H9 (cell line): ENCODE results near the gene SLC44A2. TPM values are rescaled to one million over a fixed set of nuclear protein-coding genes. Genes with fewer than 3 reads are reported as not detected.

ENCODE experiments used
- DNase-seq: peaks from one replicate; pipeline ENCODE4 v3.0.0-alpha.2; 2017
- H2AFZ ChIP-seq: one replicate; pipeline ENCODE4 v1.6.1; 2013; ENCODE audit warnings: mild to moderate bottlenecking, low read length, control low read depth, moderate library complexity
- H2AK5ac ChIP-seq: 2 replicates; pipeline ENCODE4 v1.6.1; 2013; ENCODE audit warnings: low read length, control low read depth, mixed read lengths; ENCODE audit not compliant: insufficient read length
- H2BK120ac ChIP-seq: one replicate; pipeline ENCODE4 v1.6.1; 2013; ENCODE audit warnings: low read depth, mild to moderate bottlenecking, low read length, control low read depth, inconsistent platforms; ENCODE audit not compliant: poor library complexity, severe bottlenecking
- H2BK12ac ChIP-seq: 2 replicates; pipeline ENCODE4 v1.6.1; 2013; ENCODE audit warnings: low read length, control low read depth, mixed read lengths, low read depth; ENCODE audit not compliant: insufficient read length
- H2BK15ac ChIP-seq: 2 replicates; pipeline ENCODE4 v1.6.1; 2013; ENCODE audit warnings: low read depth, low read length, control low read depth
- H2BK20ac ChIP-seq: one replicate; pipeline ENCODE4 v1.6.1; 2013; ENCODE audit warnings: low read depth, mild to moderate bottlenecking, low read length, control low read depth, inconsistent platforms; ENCODE audit not compliant: poor library complexity, severe bottlenecking
- H2BK5ac ChIP-seq: 2 replicates; pipeline ENCODE4 v1.6.1; 2013; ENCODE audit warnings: low read length, control low read depth, mixed read lengths; ENCODE audit not compliant: insufficient read length
- H3K14ac ChIP-seq: 2 replicates; pipeline ENCODE4 v1.6.1; 2013; ENCODE audit warnings: low read length, control low read depth; ENCODE audit not compliant: insufficient read depth
- H3K18ac ChIP-seq: 2 replicates; pipeline ENCODE4 v1.6.1; 2013; ENCODE audit warnings: low read depth, mild to moderate bottlenecking, mixed read lengths, low read length, control low read depth; ENCODE audit not compliant: insufficient read length
- H3K23ac ChIP-seq: 2 replicates; pipeline ENCODE4 v1.6.1; 2013; ENCODE audit warnings: low read length, control low read depth, mixed read lengths, low read depth; ENCODE audit not compliant: insufficient read length
- H3K23me2 ChIP-seq: 2 replicates; pipeline ENCODE4 v1.6.1; 2013; ENCODE audit warnings: low read depth, mild to moderate bottlenecking, mixed read lengths, low read length, control low read depth; ENCODE audit not compliant: insufficient read length, poor library complexity, severe bottlenecking
- H3K27ac ChIP-seq: 2 replicates; pipeline ENCODE4 v1.5.1; 2013; ENCODE audit warnings: low read length, control low read depth, mixed read lengths, low read depth; ENCODE audit not compliant: insufficient read length
- H3K27me3 ChIP-seq: 2 replicates; pipeline ENCODE4 v1.6.1; 2013; ENCODE audit warnings: low read length, control low read depth, inconsistent platforms; ENCODE audit not compliant: insufficient read depth
- H3K4ac ChIP-seq: 2 replicates; pipeline ENCODE4 v1.6.1; 2013; ENCODE audit warnings: low read depth, mild to moderate bottlenecking, control low read depth, inconsistent platforms, low read length, moderate library complexity
- H3K4me1 ChIP-seq: 2 replicates; pipeline ENCODE4 v1.6.1; 2013; ENCODE audit warnings: low read length, control low read depth, inconsistent platforms; ENCODE audit not compliant: insufficient read depth
- H3K4me2 ChIP-seq: 2 replicates; pipeline ENCODE4 v1.6.1; 2013; ENCODE audit warnings: low read length, control low read depth, mixed read lengths; ENCODE audit not compliant: insufficient read length, insufficient read depth
- H3K56ac ChIP-seq: 2 replicates; pipeline ENCODE4 v1.6.1; 2013; ENCODE audit warnings: low read depth, mild to moderate bottlenecking, mixed read lengths, low read length, control low read depth; ENCODE audit not compliant: insufficient read length
- H3K79me1 ChIP-seq: 2 replicates; pipeline ENCODE4 v1.6.1; 2013; ENCODE audit warnings: low read depth, mild to moderate bottlenecking, moderate library complexity, low read length, control low read depth, inconsistent platforms; ENCODE audit not compliant: insufficient read depth, poor library complexity, severe bottlenecking
- H3K79me2 ChIP-seq: 2 replicates; pipeline ENCODE4 v1.6.1; 2013; ENCODE audit warnings: low read length, control low read depth, inconsistent platforms; ENCODE audit not compliant: insufficient read depth
- H3K9ac ChIP-seq: 2 replicates; pipeline ENCODE4 v1.6.1; 2013; ENCODE audit warnings: low read length, control low read depth, mixed read lengths; ENCODE audit not compliant: insufficient read length; ENCODE audit errors: extremely low read depth
- H3K9me3 ChIP-seq: one replicate; pipeline ENCODE4 v1.6.1; 2013; ENCODE audit warnings: low read depth, low read length, inconsistent platforms; ENCODE audit not compliant: control insufficient read depth
- H3T11ph ChIP-seq: one replicate; pipeline ENCODE4 v1.6.1; 2013; ENCODE audit warnings: mild to moderate bottlenecking, low read length, control low read depth, inconsistent platforms
- H4K20me1 ChIP-seq: one replicate; pipeline ENCODE4 v1.6.1; 2013; ENCODE audit not compliant: control insufficient read depth, insufficient read length, insufficient read depth
- H4K5ac ChIP-seq: 2 replicates; pipeline ENCODE4 v1.6.1; 2013; ENCODE audit warnings: low read depth, mild to moderate bottlenecking, mixed read lengths, low read length, control low read depth; ENCODE audit not compliant: insufficient read length
- H4K8ac ChIP-seq: replicated peaks from 2 replicates; pipeline ENCODE4 v1.6.1; 2013; ENCODE audit warnings: low read length, control low read depth, mixed read lengths, low read depth; ENCODE audit not compliant: insufficient read length
- H4K91ac ChIP-seq: 2 replicates; pipeline ENCODE4 v1.6.1; 2013; ENCODE audit warnings: low read depth, mild to moderate bottlenecking, moderate library complexity, mixed read lengths, low read length, control low read depth; ENCODE audit not compliant: insufficient read length
- H3K27ac Mint-ChIP-seq, 3 experiments: 2 replicates in 2 of 3; 3 replicates in 1 of 3; pipeline ENCODE4 v1.8.0; 2020 to 2021; ENCODE audit warnings: mixed read lengths in 3 of 3, mild to moderate bottlenecking in 1 of 3, moderate library complexity in 1 of 3
- H3K27me3 Mint-ChIP-seq: 2 replicates; pipeline ENCODE4 v1.8.0; 2021; ENCODE audit warnings: low read depth, mild to moderate bottlenecking, moderate library complexity, mixed read lengths
- H3K36me3 Mint-ChIP-seq, 3 experiments: 2 replicates in 2 of 3; 3 replicates in 1 of 3; pipeline ENCODE4 v1.8.0; 2020 to 2021; ENCODE audit warnings: low read depth in 3 of 3, mixed read lengths in 3 of 3; ENCODE audit not compliant: insufficient read depth in 1 of 3
- H3K4me1 Mint-ChIP-seq, 2 experiments: 2 replicates each; pipeline ENCODE4 v1.8.0; 2020; ENCODE audit warnings: mixed read lengths in 2 of 2
- H3K4me3 Mint-ChIP-seq, 2 experiments: 2 replicates in 1 of 2; 3 replicates in 1 of 2; pipeline ENCODE4 v1.8.0; 2020 to 2021; ENCODE audit warnings: mild to moderate bottlenecking in 2 of 2, mixed read lengths in 2 of 2, moderate library complexity in 1 of 2
- H3K9me3 Mint-ChIP-seq, 2 experiments: 2 replicates in 1 of 2; 3 replicates in 1 of 2; pipeline ENCODE4 v1.8.0; 2020; ENCODE audit warnings: mild to moderate bottlenecking in 2 of 2, mixed read lengths in 2 of 2, moderate library complexity in 1 of 2
- WGBS: extraction: QIAGEN DNeasy Blood & Tissue Kit; methylation state at CpG from one replicate; pipeline ENCODE4 v1.1.7; 2013; ENCODE audit warnings: missing lambda C conversion rate, low lambda C conversion rate, mixed read lengths; ENCODE audit not compliant: insufficient read length; ENCODE audit errors: extremely low coverage; 5-methylcytosine and 5-hydroxymethylcytosine counted together
- total RNA-seq: library from RNA; stranded (reverse); gene quantifications from 2 replicates; pipeline ENCODE4 v1.2.1, GENCODE V29; 2021
- TF ChIP-seq, protein P1 (sequence below): fragments of 200-600 bp; sonication (generic); conservative IDR thresholded peaks from 3 replicates; pipeline ENCODE4 v1.8.0; 2021; ENCODE audit warnings: antibody characterized with exemption, mild to moderate bottlenecking

Gene SLC44A2
- total RNA-seq, 1 experiment from 2014 or later = 121 TPM

GRCh38 chr19:10601999-10602329 is 23.4 kb upstream of the SLC44A2 start:
- Histone ChIP-seq H4K20me1 (no peaks in the 10 kb centered on the region), H3K23me2 (peaks cover 11% of the 10 kb centered on the region), H2BK120ac (no peak overlapping the region), H3K9me3 (no peaks in the 10 kb centered on the region), H3K79me1 (no peaks in the 10 kb centered on the region), H2BK12ac (no peak overlapping the region), H3K14ac (no peak overlapping the region), H3K4me2 (no peak overlapping the region), H2BK15ac (no peak overlapping the region), H2AFZ (no peak overlapping the region), H3K9ac (no peak overlapping the region), H2BK5ac (no peak overlapping the region), H3K4ac (no peak overlapping the region), H2BK20ac (no peak overlapping the region), H4K8ac (no peak overlapping the region), H3K27ac (no peak overlapping the region), H3K79me2 (no peaks in the 10 kb centered on the region; the same call in 1 of the 2 replicates), H2AK5ac (no peak overlapping the region), H3K18ac (no peak overlapping the region), H3K4me1 (no peaks in the 10 kb centered on the region), H3K27me3 (no peaks in the 10 kb centered on the region), H3T11ph (no peak overlapping the region), H3K56ac (no peak overlapping the region), H3K23ac (no peak overlapping the region), H4K5ac (no peak overlapping the region), H4K91ac (no peak overlapping the region)
- DNase-seq = no peak
- Mint-ChIP-seq H3K9me3 (no peaks in the 10 kb centered on the region), H3K27ac (no peak overlapping the region), H3K27me3 (peaks cover 9% of the 10 kb centered on the region), H3K4me1 (peaks cover 16 to 18% of the 10 kb centered on the region in 2 experiments), H3K4me3 (peak overlapping the region; percentile 50 to 79), H3K36me3 (no peaks in the 10 kb centered on the region; a peak in 1 of 7 replicates)
- TF ChIP-seq, protein P1, sequence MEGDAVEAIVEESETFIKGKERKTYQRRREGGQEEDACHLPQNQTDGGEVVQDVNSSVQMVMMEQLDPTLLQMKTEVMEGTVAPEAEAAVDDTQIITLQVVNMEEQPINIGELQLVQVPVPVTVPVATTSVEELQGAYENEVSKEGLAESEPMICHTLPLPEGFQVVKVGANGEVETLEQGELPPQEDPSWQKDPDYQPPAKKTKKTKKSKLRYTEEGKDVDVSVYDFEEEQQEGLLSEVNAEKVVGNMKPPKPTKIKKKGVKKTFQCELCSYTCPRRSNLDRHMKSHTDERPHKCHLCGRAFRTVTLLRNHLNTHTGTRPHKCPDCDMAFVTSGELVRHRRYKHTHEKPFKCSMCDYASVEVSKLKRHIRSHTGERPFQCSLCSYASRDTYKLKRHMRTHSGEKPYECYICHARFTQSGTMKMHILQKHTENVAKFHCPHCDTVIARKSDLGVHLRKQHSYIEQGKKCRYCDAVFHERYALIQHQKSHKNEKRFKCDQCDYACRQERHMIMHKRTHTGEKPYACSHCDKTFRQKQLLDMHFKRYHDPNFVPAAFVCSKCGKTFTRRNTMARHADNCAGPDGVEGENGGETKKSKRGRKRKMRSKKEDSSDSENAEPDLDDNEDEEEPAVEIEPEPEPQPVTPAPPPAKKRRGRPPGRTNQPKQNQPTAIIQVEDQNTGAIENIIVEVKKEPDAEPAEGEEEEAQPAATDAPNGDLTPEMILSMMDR = no peak
- WGBS = no CpG with 5 or more reads among the region's 7 CpGs
